Measurements from ENCODE around the gene NBPF9.
"Not testable (repeated sequence)": the region's sequence is repeated elsewhere in the genome, so short reads cannot be mapped to it uniquely, and the experiment has no call there.

GRCh38 chr1:149110343-149110742, 7.0 kb upstream of the NBPF9 start:
- TF ChIP-seq CTCF (IDR thresholded peaks at IDR 0.05; ENCODE audit: low read depth, low read length, poor library complexity, severe bottlenecking); EZH2phosphoT487 (IDR thresholded peaks at IDR 0.05; ENCODE audit: borderline replicate concordance, low read length): not testable (repeated sequence)
